Naive thymus-derived CD4-positive, alpha-beta T cell (primary cell): ENCODE data around the gene TRPV6. TPM values are rescaled to one million over a fixed set of nuclear protein-coding genes. Genes with fewer than 3 reads are reported as not detected.
A peak's percentile ranks its signal among the peaks of the same experiment; 100 is the strongest.

Source experiments
- ATAC-seq: fragments of 150-1000 bp; cut with Tn5 transposase; 2 replicates; pipeline ENCODE4 v1.10.0; 2021; ENCODE audit warnings: mild to moderate bottlenecking, moderate library complexity
- CTCF ChIA-PET: fragments of 350-600 bp; sonication (Branson Sonifier 250); formaldehyde crosslinking; loops from one replicate; lab custom pipeline; 2021; ENCODE audit warnings: antibody characterized with exemption; lab: Charles Lee
- POLR2A ChIA-PET: fragments of 350-600 bp; sonication (Branson Sonifier 250); formaldehyde crosslinking; loops from one replicate; lab custom pipeline; 2021; ENCODE audit warnings: antibody characterized with exemption, inconsistent platforms; lab: Charles Lee
- DNase-seq, 9 donors: peaks; one replicate each; pipeline versions ENCODE4 v3.0.0 to v3.0.0-alpha.2; 2020 to 2022; ENCODE audit warnings: mixed read lengths in 1 of 9
- H3K27ac ChIP-seq: one replicate; pipeline ENCODE4 v1.7.0; 2013; ENCODE audit warnings: mild to moderate bottlenecking, low read depth, low read length, moderate library complexity
- H3K27me3 ChIP-seq, 2 donors: one replicate each; pipeline ENCODE4 v1.7.0; 2013; ENCODE audit warnings: low read length in 2 of 2, mild to moderate bottlenecking in 2 of 2, moderate library complexity in 2 of 2; ENCODE audit not compliant: control insufficient read depth in 2 of 2, insufficient read depth in 2 of 2
- H3K36me3 ChIP-seq, 3 experiments: 1 replicate in 2 of 3; 2 replicates in 1 of 3; pipeline ENCODE4 v1.7.0; 2013; ENCODE audit warnings: low read length in 3 of 3, mild to moderate bottlenecking in 3 of 3, moderate library complexity in 1 of 3; ENCODE audit not compliant: insufficient read depth in 3 of 3, control insufficient read depth in 2 of 3
- H3K4me1 ChIP-seq, 2 donors: one replicate each; pipeline ENCODE4 v1.7.0; 2013; ENCODE audit warnings: low read length in 2 of 2, mild to moderate bottlenecking in 2 of 2, moderate library complexity in 1 of 2; ENCODE audit not compliant: control insufficient read depth in 2 of 2, insufficient read depth in 2 of 2
- H3K4me3 ChIP-seq: 2 replicates; pipeline ENCODE4 v1.7.0; 2013; ENCODE audit warnings: mild to moderate bottlenecking, low read length
- H3K9me3 ChIP-seq, 3 experiments: 1 replicate in 2 of 3; 2 replicates in 1 of 3; pipeline ENCODE4 v1.7.0; 2013; ENCODE audit warnings: low read length in 3 of 3; ENCODE audit not compliant: control insufficient read depth in 2 of 3
- H3K27ac Mint-ChIP-seq, 9 donors: one replicate each; pipeline ENCODE4 v1.8.0; 2020 to 2022; ENCODE audit warnings: mixed read lengths in 9 of 9, mild to moderate bottlenecking in 8 of 9, moderate library complexity in 5 of 9, inconsistent platforms in 2 of 9
- H3K27me3 Mint-ChIP-seq, 5 donors: one replicate each; pipeline ENCODE4 v1.8.0; 2021 to 2022; ENCODE audit warnings: mixed read lengths in 5 of 5, mild to moderate bottlenecking in 1 of 5
- H3K36me3 Mint-ChIP-seq, 5 donors: one replicate each; pipeline ENCODE4 v1.8.0; 2020 to 2022; ENCODE audit warnings: mixed read lengths in 5 of 5, mild to moderate bottlenecking in 3 of 5, inconsistent platforms in 1 of 5
- H3K4me1 Mint-ChIP-seq, 7 donors: one replicate each; pipeline ENCODE4 v1.8.0; 2020 to 2022; ENCODE audit warnings: mixed read lengths in 7 of 7, mild to moderate bottlenecking in 3 of 7, inconsistent platforms in 1 of 7
- H3K4me3 Mint-ChIP-seq, 10 donors: one replicate each; pipeline ENCODE4 v1.8.0; 2020 to 2022; ENCODE audit warnings: mild to moderate bottlenecking in 10 of 10, mixed read lengths in 10 of 10, moderate library complexity in 6 of 10, inconsistent platforms in 2 of 10
- H3K9me3 Mint-ChIP-seq, 11 donors: one replicate each; pipeline ENCODE4 v1.8.0; 2020 to 2022; ENCODE audit warnings: mixed read lengths in 11 of 11, mild to moderate bottlenecking in 4 of 11, inconsistent platforms in 1 of 11, moderate library complexity in 1 of 11
- intact Hi-C, 2 donors: fragments of 100-400 bp; cut with micrococcal nuclease; formaldehyde crosslinking; loops; one replicate each; pipeline ENCODE4 v1.15.1; 2023
- polyA plus RNA-seq, 2 donors: library from polyadenylated mRNA; unstranded; fragments of 300-500 nt; fragmentation: Illumina TruSeq; gene quantifications; one replicate each; pipeline ENCODE4 v1.2.3, GENCODE V29; 2021
- total RNA-seq, 6 experiments: library from RNA in 5 of 6; stranded (reverse) in 5 of 6; gene quantifications; 1 replicate in 5 of 6; 2 replicates in 1 of 6; pipeline ENCODE4 v1.2.3 and lab custom pipeline; 2021 to 2026

TRPV6 gene
- total and polyA plus RNA-seq, 7 experiments from 2014 or later: 0.05 TPM; not detected in 6

- intact Hi-C loops: loop anchor here (1.0 to 5.0 kb wide), 5 partner anchors 27 to 334 kb away; no protein-coding TSS in a partner anchor
- Mint-ChIP-seq H3K4me3 (no peak overlapping the region), H3K36me3 (no peaks in the 10 kb centered on the region), H3K9me3 (no peaks in the 10 kb centered on the region), H3K27ac (no peak overlapping the region), H3K4me1 (no peaks in the 10 kb centered on the region), H3K27me3 (peaks cover 0 to 20% (median 2%) of the 10 kb centered on the region in 5 donors)
- ATAC-seq (peak; percentile 76), DNase-seq (peak; percentile 29 to 60 (median 53))
- H3K36me3 ChIP-seq: no peaks in the 10 kb centered on the region
- no peak overlapping the region for H3K27ac ChIP-seq
- H3K27me3 ChIP-seq: no peaks in the 10 kb centered on the region
- ChIA-PET POLR2A (interaction anchor here (0.7 kb wide), 1 partner anchor 29 kb away, joined by 3 read pairs; no protein-coding TSS in a partner anchor), CTCF (interaction anchor here (0.8 to 2.0 kb wide), 7 partner anchors 19 to 122 kb away, joined by 3 to 7 read pairs (median 5); partner anchors contain the start of gene EPHB6)
- H3K4me3 ChIP-seq: no peak overlapping the region
- H3K4me1 ChIP-seq: no peaks in the 10 kb centered on the region
- no peaks in the 10 kb centered on the region for H3K9me3 ChIP-seq
Observed at GRCh38 chr7:142880876-142881505, 4.6 kb downstream of the TRPV6 start.

- H3K4me3 ChIP-seq: no peak overlapping the region
- no peaks in the 10 kb centered on the region for H3K9me3 ChIP-seq
- Mint-ChIP-seq H3K27ac (no peak overlapping the region), H3K9me3 (no peaks in the 10 kb centered on the region), H3K4me1 (no peaks in the 10 kb centered on the region), H3K36me3 (no peaks in the 10 kb centered on the region), H3K4me3 (no peak overlapping the region), H3K27me3 (peaks cover 0 to 24% (median 3%) of the 10 kb centered on the region in 5 donors)
- no peak overlapping the region for H3K27ac ChIP-seq
- POLR2A ChIA-PET: no interaction called here
- DNase-seq (no peak), ATAC-seq (no peak)
- no peaks in the 10 kb centered on the region for H3K36me3 ChIP-seq
- H3K27me3 ChIP-seq: no peaks in the 10 kb centered on the region
- intact Hi-C loops: no loop called here
- H3K4me1 ChIP-seq: no peaks in the 10 kb centered on the region
- CTCF ChIA-PET: interaction anchor here (0.6 to 1.5 kb wide), 3 partner anchors 19 to 538 kb away, joined by 3 read pairs; no protein-coding TSS in a partner anchor
Observed at GRCh38 chr7:142879060-142879459, 6.5 kb downstream of the TRPV6 start.

- POLR2A ChIA-PET: no interaction called here
- peaks cover 0 to 21% (median 3%) of the 10 kb centered on the region in 5 donors for H3K27me3 Mint-ChIP-seq
- H3K9me3 Mint-ChIP-seq: no peaks in the 10 kb centered on the region
- H3K36me3 Mint-ChIP-seq: peaks cover 0 to under 1% (median 0%) of the 10 kb centered on the region in 5 donors
- intact Hi-C loops: no loop called here
- CTCF ChIA-PET: interaction anchor here (1.2 kb wide), 1 partner anchor 465 kb away, joined by 3 read pairs; no protein-coding TSS in a partner anchor
- Histone ChIP-seq H3K4me1 (no peaks in the 10 kb centered on the region), H3K27ac (no peak overlapping the region), H3K27me3 (no peaks in the 10 kb centered on the region), H3K9me3 (no peaks in the 10 kb centered on the region), H3K4me3 (no peak overlapping the region), H3K36me3 (no peaks in the 10 kb centered on the region)
- no peak for DNase-seq
- H3K4me1 Mint-ChIP-seq: no peaks in the 10 kb centered on the region
- H3K27ac Mint-ChIP-seq: no peak overlapping the region
- H3K4me3 Mint-ChIP-seq: no peak overlapping the region
- no peak for ATAC-seq
Observed at GRCh38 chr7:142878315-142878714, 7.2 kb downstream of the TRPV6 start.

- Histone ChIP-seq H3K27ac (no peak overlapping the region), H3K36me3 (no peaks in the 10 kb centered on the region), H3K4me1 (no peaks in the 10 kb centered on the region), H3K9me3 (no peaks in the 10 kb centered on the region), H3K27me3 (no peaks in the 10 kb centered on the region), H3K4me3 (no peak overlapping the region)
- no peak overlapping the region for H3K4me3 Mint-ChIP-seq
- peaks cover 0 to 10% (median 0%) of the 10 kb centered on the region in 5 donors for H3K36me3 Mint-ChIP-seq
- H3K27ac Mint-ChIP-seq: no peak overlapping the region
- no peaks in the 10 kb centered on the region for H3K4me1 Mint-ChIP-seq
- intact Hi-C loops: no loop called here
- DNase-seq (no peak), ATAC-seq (no peak)
- no peaks in the 10 kb centered on the region for H3K9me3 Mint-ChIP-seq
- ChIA-PET POLR2A (no interaction called here), CTCF (interaction anchor here (0.5 to 1.2 kb wide), 2 partner anchors 369 to 464 kb away, joined by 3 to 5 read pairs; no protein-coding TSS in a partner anchor)
- H3K27me3 Mint-ChIP-seq: peaks cover 0 to 19% (median 3%) of the 10 kb centered on the region in 5 donors
Observed at GRCh38 chr7:142876991-142877910, 8.3 kb downstream of the TRPV6 start.

GRCh38 chr7:142876236-142876960 lies 9.1 kb downstream of the TRPV6 start:
- peak overlapping the region in 1 of 9 donors; percentile 72 for H3K27ac Mint-ChIP-seq
- DNase-seq (no peak), ATAC-seq (no peak)
- peaks cover 0 to 15% (median 0%) of the 10 kb centered on the region in 5 donors for H3K36me3 Mint-ChIP-seq
- POLR2A ChIA-PET: no interaction called here
- intact Hi-C loops: no loop called here
- no peaks in the 10 kb centered on the region for H3K9me3 Mint-ChIP-seq
- peaks cover 0 to 16% (median 3%) of the 10 kb centered on the region in 5 donors for H3K27me3 Mint-ChIP-seq
- H3K36me3 ChIP-seq: peaks cover 0 to 3% (median 0%) of the 10 kb centered on the region in 3 experiments
- H3K4me3 ChIP-seq: no peak overlapping the region
- no peaks in the 10 kb centered on the region for H3K4me1 Mint-ChIP-seq
- CTCF ChIA-PET: no interaction called here
- no peak overlapping the region for H3K27ac ChIP-seq
- H3K9me3 ChIP-seq: no peaks in the 10 kb centered on the region
- H3K4me3 Mint-ChIP-seq: peak overlapping the region in 1 of 10 donors; percentile 25
- H3K4me1 ChIP-seq: no peaks in the 10 kb centered on the region
- H3K27me3 ChIP-seq: no peaks in the 10 kb centered on the region

- H3K4me1 ChIP-seq: no peaks in the 10 kb centered on the region
- H3K4me3 ChIP-seq: no peak overlapping the region
- H3K9me3 Mint-ChIP-seq: no peaks in the 10 kb centered on the region
- no peak overlapping the region for H3K27ac ChIP-seq
- no peak overlapping the region for H3K4me3 Mint-ChIP-seq
- no peaks in the 10 kb centered on the region for H3K9me3 ChIP-seq
- H3K4me1 Mint-ChIP-seq: no peaks in the 10 kb centered on the region
- peak overlapping the region in 2 of 9 donors; percentile 33 to 73 for H3K27ac Mint-ChIP-seq
- peaks cover 0 to 16% (median 3%) of the 10 kb centered on the region in 5 donors for H3K27me3 Mint-ChIP-seq
- peaks cover 0 to 12% (median 0%) of the 10 kb centered on the region in 3 experiments for H3K36me3 ChIP-seq
- no peaks in the 10 kb centered on the region for H3K27me3 ChIP-seq
- ChIA-PET CTCF (no interaction called here), POLR2A (interaction anchor here (0.7 to 1.2 kb wide), 2 partner anchors 21 to 260 kb away, joined by 3 read pairs; no protein-coding TSS in a partner anchor)
- no peak for DNase-seq
- no peak for ATAC-seq
- H3K36me3 Mint-ChIP-seq: peaks cover 0 to 20% (median 0%) of the 10 kb centered on the region in 5 donors
- intact Hi-C loops: no loop called here
Observed at GRCh38 chr7:142875456-142875855, 10.1 kb downstream of the TRPV6 start.
